HEK293 (cell line): ENCODE results near the gene KRT74.

Experiments used
- PRDM4 ChIP-seq: fragments of 450-650 bp; formaldehyde crosslinking; IDR thresholded peaks from 2 replicates; pipeline ENCODE4 v1.5.1; 2017; ENCODE audit warnings: missing biosample characterization, missing genetic modification characterization
- ZBTB1 ChIP-seq: fragments of 450-650 bp; formaldehyde crosslinking; IDR thresholded peaks from 2 replicates; pipeline ENCODE4 v1.5.1; 2016; ENCODE audit warnings: missing biosample characterization, missing genetic modification characterization
- TF ChIP-seq, protein P1 (sequence below): fragments of 450-650 bp; formaldehyde crosslinking; IDR thresholded peaks from 2 replicates; pipeline ENCODE4 v1.5.1; 2016; ENCODE audit warnings: missing biosample characterization, missing genetic modification characterization
- TF ChIP-seq, protein P2 (sequence below): fragments of 450-650 bp; formaldehyde crosslinking; IDR thresholded peaks from 2 replicates; pipeline ENCODE4 v1.5.1; 2016; ENCODE audit warnings: missing biosample characterization, missing genetic modification characterization

DNA sequence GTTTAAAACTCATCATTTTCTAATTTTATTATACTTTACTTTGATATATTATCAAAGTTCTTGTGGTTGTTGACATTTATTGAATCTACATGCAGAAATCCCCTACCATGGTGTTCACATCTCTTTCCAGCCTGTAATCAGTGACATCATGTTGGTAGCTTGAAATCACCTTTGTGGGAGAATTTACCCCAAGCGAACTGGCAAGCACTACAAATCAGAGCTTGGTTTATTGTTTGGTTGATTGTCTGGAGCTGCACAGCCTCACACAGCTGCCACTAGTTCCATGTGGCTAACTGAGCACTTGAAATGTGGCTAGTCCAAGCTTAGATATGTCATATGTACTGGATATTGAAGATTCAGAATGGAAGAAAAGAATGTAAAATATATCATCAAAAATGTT is 38.1 kb downstream of the KRT74 start:
- TF ChIP-seq PRDM4 (tag by site-specific recombination) (no peak), ZBTB1 (tag by site-specific recombination) (no peak)
- TF ChIP-seq, protein P1, sequence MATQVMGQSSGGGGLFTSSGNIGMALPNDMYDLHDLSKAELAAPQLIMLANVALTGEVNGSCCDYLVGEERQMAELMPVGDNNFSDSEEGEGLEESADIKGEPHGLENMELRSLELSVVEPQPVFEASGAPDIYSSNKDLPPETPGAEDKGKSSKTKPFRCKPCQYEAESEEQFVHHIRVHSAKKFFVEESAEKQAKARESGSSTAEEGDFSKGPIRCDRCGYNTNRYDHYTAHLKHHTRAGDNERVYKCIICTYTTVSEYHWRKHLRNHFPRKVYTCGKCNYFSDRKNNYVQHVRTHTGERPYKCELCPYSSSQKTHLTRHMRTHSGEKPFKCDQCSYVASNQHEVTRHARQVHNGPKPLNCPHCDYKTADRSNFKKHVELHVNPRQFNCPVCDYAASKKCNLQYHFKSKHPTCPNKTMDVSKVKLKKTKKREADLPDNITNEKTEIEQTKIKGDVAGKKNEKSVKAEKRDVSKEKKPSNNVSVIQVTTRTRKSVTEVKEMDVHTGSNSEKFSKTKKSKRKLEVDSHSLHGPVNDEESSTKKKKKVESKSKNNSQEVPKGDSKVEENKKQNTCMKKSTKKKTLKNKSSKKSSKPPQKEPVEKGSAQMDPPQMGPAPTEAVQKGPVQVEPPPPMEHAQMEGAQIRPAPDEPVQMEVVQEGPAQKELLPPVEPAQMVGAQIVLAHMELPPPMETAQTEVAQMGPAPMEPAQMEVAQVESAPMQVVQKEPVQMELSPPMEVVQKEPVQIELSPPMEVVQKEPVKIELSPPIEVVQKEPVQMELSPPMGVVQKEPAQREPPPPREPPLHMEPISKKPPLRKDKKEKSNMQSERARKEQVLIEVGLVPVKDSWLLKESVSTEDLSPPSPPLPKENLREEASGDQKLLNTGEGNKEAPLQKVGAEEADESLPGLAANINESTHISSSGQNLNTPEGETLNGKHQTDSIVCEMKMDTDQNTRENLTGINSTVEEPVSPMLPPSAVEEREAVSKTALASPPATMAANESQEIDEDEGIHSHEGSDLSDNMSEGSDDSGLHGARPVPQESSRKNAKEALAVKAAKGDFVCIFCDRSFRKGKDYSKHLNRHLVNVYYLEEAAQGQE (tag by site-specific recombination), result no peak
- TF ChIP-seq, protein P2, sequence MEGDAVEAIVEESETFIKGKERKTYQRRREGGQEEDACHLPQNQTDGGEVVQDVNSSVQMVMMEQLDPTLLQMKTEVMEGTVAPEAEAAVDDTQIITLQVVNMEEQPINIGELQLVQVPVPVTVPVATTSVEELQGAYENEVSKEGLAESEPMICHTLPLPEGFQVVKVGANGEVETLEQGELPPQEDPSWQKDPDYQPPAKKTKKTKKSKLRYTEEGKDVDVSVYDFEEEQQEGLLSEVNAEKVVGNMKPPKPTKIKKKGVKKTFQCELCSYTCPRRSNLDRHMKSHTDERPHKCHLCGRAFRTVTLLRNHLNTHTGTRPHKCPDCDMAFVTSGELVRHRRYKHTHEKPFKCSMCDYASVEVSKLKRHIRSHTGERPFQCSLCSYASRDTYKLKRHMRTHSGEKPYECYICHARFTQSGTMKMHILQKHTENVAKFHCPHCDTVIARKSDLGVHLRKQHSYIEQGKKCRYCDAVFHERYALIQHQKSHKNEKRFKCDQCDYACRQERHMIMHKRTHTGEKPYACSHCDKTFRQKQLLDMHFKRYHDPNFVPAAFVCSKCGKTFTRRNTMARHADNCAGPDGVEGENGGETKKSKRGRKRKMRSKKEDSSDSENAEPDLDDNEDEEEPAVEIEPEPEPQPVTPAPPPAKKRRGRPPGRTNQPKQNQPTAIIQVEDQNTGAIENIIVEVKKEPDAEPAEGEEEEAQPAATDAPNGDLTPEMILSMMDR (tag by site-specific recombination), result no peak
